NCI-H82 treated with DMSO at 0.1 percent for 48 hours (cell line): ENCODE results near the gene GNAI1.

Source experiments
- DNase-seq: peaks from one replicate; lab custom pipeline; 2025; ENCODE audit not compliant: unreplicated experiment; lab: John Stamatoyannopoulos, UW

The GNAI1 gene

DNA sequence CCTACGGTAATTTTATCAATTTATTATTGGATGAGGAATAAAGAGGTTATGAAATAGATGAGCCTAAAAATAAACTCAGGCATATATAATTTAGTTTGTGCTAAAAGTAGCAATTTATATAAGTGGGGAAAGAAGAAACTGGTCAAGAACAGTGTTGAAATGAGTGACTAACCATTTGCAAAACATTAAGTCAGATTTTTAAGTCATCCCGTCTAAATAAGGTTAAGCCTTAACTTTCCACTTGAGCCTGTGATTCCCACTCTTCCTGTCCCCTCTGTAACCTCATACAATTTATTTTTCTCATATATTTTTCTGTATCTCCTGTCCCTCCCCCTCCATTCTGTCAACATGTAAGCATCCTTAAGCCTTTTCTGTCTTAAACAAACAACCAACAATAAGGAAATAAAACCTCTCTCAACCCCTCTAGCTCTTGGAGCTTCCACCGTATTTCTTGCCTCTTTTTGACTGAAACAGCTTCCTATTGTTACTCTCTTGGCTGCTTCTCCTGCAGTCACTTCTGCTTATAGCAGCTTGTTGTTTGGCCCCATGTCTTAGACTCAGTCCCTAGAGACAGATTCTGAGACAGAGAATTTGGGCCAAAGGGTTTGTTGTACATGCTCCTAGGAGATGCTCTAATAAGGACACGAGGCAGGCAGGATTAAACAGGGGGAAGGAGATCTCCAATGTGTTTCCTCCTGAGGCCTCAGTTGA, 109.7 kb downstream of the GNAI1 start:
- DNase-seq = no peak

DNA sequence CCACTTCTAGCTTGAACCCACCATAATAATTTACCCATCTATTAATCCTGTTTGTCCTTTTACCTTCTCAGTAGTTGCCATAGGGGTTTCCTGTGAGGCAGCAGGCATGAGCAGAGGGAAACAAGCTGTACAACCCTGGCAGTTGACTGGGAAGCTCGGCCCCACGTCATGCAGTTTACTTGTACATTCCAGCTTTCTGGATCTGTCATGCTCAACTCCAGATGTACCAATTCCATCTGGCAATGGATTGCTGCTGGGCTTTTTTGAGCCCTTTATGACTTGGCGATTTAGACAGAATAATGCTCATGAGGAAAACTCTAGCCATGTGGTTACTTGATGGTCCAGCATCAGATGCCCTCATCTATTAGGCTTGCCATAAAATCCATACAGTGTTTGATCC, 112.5 kb downstream of the GNAI1 start:
- no peak for DNase-seq

DNA sequence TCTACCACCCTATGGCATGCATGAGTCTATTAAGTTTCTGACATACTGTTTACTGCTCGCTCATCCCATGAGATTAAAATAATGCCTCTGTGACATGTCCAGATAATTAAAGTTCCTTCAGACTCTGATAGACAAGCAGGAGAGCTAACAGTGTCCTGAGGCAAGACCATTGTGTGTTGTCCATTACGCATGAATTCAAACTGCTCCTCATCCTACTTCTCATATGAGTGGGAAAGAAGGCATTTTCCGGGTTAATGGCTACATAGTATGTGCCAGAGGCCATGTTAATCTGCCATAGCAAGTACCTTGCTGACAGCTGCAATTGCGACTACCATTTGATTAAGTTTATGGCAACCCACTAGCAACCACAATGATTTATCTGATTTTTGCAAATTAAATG, 113.3 kb downstream of the GNAI1 start:
- no peak for DNase-seq

DNA sequence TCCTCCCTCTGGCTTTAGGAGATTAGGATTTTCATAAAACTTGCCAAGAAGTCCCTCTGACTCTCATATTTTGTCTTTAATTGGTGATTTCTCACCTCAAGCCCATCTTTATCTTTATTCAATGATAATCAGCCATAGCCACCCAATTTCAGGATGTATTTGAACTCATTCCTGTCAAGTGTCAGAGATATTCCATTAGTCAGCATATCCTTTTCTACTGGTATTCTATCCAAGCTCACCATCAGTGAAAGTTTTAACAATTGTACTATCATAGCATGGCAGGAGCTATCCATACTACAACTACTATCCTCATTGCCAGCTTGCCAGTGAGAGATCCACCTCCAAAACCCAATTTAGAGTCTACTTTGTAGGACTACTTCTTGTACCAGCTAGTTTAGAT, 114.6 kb downstream of the GNAI1 start:
- no peak for DNase-seq

DNA sequence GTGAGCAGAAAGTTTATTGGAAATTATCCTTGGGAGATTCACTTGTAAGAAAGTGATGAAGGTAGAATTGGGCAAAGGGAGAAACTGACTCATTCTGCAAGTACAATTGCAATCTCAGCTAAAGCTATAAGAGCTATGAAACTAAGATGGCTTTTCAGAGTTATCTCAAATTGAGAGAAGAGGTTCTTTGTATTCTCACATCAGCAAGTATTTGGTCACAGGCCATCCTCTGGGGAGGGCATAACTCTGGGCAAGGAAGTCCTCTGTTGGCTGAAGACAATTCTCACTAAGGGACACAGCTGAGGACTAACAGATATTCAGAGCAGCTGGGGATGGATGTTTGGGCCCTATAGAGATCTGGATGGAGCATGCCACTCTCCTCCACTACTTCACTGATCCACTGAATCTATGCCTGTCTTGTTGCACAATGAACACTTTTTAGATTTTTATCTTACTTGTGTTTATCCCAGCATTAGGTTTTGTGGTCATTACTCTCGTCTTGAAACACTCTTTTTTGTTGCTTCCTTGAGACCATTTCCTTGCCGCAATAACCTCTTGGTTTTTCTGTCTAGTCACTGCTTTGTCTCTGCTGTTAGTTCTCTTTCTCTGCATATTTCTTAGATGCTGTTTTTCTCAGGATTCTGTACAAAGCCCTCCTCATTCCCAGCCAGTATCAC, 115.1 kb downstream of the GNAI1 start:
- no peak for DNase-seq

DNA sequence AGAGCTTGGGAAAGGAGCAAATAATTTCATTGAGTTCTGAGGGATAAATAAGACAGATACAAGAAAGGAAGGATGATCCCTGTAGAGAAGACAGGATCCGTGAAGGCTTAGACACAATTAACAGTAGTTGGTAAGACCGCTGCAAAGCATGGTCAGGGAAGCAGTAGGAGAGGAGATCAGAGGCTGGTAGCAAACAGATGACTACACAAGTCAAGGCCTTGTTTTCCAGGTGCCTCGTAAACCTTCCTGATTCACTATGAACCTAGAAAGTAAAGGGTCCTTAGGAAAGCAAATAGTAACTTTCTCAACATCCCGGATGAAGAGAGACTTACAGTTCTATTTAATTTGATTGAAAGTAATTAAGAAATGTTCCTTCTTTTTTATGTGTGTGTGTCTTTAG, 118.6 kb downstream of the GNAI1 start:
- no peak for DNase-seq

DNA sequence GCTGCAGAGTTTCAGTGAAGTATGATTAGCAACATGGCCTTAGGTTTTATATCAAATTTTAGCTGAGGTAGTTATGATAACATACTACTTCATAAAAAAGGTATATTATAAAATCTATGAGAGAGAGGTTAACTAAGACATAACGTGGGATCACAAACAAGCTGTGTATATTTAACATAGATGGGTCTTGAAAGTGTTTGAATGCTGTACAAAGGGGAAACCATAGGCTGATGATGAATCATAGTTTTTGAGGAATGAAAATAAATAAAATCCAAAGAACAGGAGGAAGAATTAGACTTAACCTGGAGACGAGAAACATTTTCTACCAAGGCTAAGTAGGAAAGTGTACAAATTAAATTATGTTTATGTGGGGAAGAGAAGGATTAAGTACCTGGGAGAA, 119.0 kb downstream of the GNAI1 start:
- DNase-seq = no peak

DNA sequence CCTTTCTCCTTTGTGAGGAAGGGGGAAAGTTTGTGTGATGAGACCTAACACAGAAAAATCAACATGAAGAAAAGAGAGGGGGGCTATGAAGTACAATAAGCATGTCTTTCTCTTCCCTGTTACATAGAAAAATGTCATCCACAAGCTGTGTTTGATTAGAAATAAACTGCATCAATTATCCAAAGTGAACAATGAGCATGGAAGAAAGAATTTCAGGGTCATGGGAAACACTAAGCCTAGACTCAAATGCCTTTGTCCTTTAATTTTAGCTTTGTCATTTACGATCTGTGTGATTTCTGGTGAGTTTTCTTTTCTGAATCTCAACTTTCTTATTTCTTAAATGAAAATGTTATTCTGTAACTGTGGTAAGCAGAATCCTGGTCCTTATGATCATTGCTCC, 121.0 kb downstream of the GNAI1 start:
- no peak for DNase-seq

DNA sequence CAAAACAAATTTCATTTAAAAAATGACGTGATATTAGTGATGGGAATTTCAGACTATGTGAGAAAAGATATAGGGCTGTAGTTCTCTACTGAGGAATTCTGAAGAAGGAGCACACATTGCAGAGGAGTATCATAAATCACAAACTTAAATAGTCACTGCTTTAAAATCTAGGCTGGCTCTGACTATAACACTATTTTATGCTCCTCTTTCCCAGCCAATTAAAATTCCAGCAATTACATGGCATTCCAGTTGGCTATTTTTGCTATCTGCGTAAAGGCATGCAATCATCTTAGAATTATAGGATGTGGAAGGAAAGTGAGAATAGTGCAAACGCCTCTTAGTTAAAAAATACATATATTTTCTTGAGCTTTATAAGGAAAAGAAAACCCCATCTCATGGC, 123.1 kb downstream of the GNAI1 start:
- DNase-seq = no peak

DNA sequence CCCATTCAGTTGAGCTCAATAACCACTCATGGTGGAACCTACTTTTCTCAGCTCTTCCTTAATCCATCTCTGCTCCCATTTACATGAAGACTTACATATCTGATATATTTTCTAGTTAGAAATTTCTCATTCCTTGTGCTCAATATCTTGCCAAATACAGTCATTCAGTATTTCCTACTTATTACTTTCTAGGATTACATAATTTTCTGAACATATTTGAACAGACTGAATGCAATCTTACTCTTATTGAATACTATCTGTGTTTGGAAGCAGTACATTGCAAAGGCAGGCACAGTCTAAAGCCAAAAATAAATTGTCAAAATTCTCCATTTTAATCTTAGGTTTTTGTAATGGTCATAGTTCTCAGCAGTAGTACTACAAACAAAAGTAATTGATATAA, 126.0 kb downstream of the GNAI1 start:
- no peak for DNase-seq

DNA sequence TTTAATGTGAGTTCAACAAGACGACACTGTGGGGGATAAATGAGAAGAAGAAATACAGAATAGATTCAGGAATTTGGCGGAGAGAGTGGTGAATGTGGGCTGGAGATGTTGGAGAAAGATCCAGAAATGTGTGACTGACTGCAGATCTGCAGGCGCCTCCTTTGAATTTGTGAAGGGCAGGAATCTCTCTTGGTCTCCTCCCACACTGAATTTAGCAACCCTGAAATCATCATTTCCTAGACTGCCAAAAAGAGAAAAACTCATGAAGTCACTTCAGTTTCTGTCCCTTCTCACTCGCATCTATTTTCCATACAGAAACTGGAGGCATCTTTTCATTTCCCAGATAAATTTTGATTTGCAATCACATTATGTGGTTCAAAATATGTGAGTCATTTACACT, 128.7 kb downstream of the GNAI1 start:
- no peak for DNase-seq

DNA sequence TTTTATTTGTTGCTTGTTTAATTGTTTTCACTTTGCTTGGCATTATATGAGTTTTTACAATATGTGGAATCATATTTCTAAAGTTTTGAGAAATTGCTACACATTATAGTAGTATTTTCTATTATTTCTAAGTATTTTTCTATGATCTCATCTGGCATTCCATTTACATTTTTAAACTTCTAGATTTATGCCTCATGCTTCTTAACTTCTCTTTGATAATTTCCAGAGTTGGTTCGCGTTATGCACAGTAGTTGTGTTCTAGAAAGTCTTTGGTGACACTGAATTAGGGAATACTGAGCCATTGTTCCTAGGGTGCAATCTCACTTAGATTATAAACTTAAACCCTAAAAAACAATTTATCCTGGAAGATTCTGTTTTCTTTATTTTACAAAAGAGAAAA, 129.2 kb downstream of the GNAI1 start:
- DNase-seq = no peak

DNA sequence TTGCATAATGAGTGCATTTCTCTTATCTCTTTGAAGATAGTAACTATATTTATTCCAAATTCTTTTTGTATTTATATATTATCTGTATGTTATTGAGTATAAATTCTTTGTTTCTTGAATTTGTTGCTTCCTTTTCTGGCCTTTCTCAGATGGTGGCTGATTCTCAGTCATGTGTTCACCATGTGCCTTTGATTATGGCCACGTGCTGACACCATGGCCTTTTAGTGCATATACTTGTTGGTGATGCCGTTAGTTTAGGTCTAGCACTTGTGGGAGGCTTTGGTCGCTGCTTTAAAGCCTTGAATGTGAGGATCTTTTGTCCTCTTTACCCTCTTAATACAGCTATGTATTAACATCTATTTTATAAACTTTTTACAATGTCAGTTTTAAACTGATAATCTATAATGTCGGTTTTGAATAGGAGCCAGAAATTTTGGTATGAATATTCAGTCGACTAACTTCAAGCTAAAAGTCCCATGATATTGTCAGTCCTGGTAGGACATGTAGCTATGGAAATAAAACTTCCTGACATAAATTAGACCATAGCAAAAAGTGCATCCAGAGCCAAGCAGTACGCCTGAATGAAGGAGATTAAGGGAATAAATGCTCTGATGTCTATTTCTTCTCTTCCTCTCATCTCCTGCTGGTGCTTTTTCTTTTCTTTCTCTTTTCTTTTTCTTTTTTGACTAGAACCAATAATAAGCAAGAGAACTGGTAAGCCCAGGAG, 130.3 kb downstream of the GNAI1 start:
- DNase-seq = no peak

DNA sequence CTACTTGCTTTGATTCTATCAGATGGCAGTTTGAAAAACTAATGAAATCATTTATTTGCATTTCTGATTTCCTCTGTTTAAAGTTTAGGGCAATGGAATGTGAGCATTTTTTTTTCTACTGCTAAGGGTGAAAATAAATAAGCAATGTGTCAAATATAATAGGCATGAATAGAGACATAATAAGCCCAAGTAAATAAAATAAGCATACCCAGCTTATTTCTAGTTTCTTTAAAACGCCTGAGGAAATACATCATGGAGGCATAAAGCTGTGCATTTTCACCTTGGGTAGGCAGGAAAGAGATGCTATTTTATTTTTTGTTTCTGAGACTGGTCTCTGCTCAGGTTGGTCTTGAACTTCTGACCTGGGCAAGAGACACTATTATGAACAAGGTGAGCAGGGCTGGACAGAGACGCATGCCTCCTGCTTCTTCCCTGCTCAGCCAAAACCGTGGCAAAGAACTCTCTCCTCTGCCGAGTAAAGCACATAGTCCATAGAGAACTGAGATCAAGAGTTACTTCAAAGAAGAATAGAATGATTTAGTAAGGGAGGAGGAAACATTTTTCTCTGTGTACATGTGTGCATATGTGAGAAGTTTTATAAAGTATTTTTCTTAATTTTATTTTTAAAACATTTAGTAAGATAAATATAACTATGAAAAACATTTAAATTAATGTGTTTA, 138.1 kb downstream of the GNAI1 start:
- no peak for DNase-seq

DNA sequence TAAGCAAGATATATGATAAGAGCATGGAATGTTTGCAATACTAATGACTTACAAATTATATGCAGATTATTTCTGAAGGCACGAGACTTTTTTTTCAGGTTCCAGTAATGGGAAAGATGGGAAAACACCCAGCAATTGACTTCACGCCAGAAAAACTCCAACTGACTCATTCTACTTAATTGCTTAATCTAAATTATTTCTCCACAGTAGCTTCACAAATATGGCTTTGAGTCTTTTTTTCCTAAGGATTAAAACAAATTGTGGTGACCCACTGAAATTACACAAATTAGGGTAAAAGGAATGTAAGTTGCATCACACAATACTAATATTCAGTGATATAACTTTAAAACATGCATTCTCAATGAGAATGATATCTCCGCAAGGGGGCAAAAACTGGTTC, 138.7 kb downstream of the GNAI1 start:
- DNase-seq = no peak

DNA sequence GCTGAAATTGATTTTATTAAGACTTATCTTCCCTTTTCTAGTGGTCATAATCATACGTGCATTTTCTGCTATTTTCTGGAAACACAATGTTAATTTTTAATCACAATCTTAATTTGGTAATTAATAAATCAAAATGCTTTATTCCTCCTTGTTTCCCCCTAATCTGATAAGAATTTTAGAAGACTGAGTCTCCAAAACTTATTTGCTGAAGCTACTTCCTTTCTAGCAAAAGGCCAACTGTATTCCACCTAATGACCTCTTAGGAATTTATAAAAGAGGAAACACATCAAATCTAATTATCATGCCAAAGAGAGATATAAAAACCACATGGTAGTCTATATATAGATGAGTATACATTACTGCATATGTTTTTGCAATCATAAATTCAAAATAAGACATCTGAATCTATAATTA, 140.6 kb downstream of the GNAI1 start:
- DNase-seq = no peak
